ENCODE measurements around the gene PDE8B.

The PDE8B gene

DNA sequence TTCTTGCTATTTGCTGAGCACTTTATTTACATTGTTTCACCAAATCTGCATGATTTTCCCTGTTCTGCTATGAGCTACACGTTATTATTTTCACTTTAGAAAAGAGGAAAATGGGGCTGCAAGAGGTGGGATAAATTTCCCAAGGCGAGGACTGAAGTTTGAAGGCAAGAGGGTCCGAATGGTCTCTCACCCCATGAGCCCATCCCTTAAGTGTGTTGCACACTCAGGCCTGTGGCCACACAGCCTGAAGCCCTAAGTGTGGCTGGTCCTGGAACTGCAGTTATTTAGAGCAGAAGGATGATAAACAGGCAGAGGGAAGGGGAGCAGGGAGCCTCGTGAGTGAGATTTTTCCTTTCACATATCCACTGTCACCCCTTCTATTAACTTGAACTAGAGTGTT is 7.8 kb downstream of the PDE8B start:
- Histone ChIP-seq H3K4me3 (no peak overlapping the region), H3K9me3 (ENCODE audit: low read depth, low read length) (no peaks in the 10 kb centered on the region), H3K27ac (no peak overlapping the region), H3K36me3 (ENCODE audit: insufficient read depth, low read length) (no peaks in the 10 kb centered on the region), H3K9ac (ENCODE audit: insufficient read length) (no peak overlapping the region)
- DNase-seq (ENCODE audit: low read depth, low spot score) = no peak
- TF ChIP-seq EZH2 (IDR thresholded peaks at IDR 0.05) (no peak), POLR2AphosphoS5 (IDR thresholded peaks at IDR 0.05; ENCODE audit: borderline replicate concordance, low read depth, low read length) (no peak), FOXP2 (optimal IDR thresholded peaks at IDR 0.05; ENCODE audit: control extremely low read depth, extremely low read length, insufficient read depth) (no peak)

DNA sequence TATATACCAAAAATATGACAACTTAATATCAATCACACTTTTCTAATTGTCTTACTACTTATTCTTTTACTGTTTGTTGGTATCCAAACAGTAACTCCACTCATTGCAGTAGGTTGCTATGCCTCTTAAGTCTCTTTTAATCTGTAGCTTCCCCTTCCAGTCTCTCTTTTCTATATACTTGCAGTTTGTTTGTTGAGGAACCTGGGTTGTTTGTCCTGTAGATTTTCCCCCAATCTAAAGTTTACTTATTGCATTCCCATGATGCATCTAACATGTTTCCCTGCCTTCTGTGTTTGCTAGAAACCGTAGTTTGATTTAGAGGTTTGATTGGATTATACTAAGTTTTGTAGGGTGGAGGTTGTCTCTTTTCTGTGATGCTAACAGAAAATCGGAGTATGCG is 10.6 kb downstream of the PDE8B start:
- no peak for DNase-seq (ENCODE audit: low read depth, low spot score)
- no peak for TF ChIP-seq POLR2AphosphoS5 (IDR thresholded peaks at IDR 0.05; ENCODE audit: borderline replicate concordance, low read depth, low read length)
- no peak for TF ChIP-seq EZH2 (IDR thresholded peaks at IDR 0.05)
- TF ChIP-seq FOXP2 (optimal IDR thresholded peaks at IDR 0.05; ENCODE audit: control extremely low read depth, extremely low read length, insufficient read depth) = no peak
- H3K36me3 ChIP-seq (ENCODE audit: insufficient read depth, low read length) = no peaks in the 10 kb centered on the region
- no peak overlapping the region for H3K9ac ChIP-seq (ENCODE audit: insufficient read length)
- no peak overlapping the region for H3K4me3 ChIP-seq
- H3K9me3 ChIP-seq (ENCODE audit: low read depth, low read length) = no peaks in the 10 kb centered on the region
- no peak overlapping the region for H3K27ac ChIP-seq

- Histone ChIP-seq H3K36me3 (ENCODE audit: insufficient read depth, low read length) (no peaks in the 10 kb centered on the region), H3K9me3 (ENCODE audit: low read depth, low read length) (no peaks in the 10 kb centered on the region), H3K4me3 (no peak overlapping the region), H3K9ac (ENCODE audit: insufficient read length) (no peak overlapping the region), H3K27ac (no peak overlapping the region)
- TF ChIP-seq POLR2AphosphoS5 (IDR thresholded peaks at IDR 0.05; ENCODE audit: borderline replicate concordance, low read depth, low read length) (no peak), EZH2 (IDR thresholded peaks at IDR 0.05) (no peak), FOXP2 (optimal IDR thresholded peaks at IDR 0.05; ENCODE audit: control extremely low read depth, extremely low read length, insufficient read depth) (no peak)
- no peak for DNase-seq (ENCODE audit: low read depth, low spot score)
These were observed 12.2 kb downstream of the PDE8B start for GRCh38 chr5:77222722-77223121.

GRCh38 chr5:77223653-77224052 is 13.2 kb downstream of the PDE8B start:
- TF ChIP-seq EZH2 (IDR thresholded peaks at IDR 0.05) (no peak), FOXP2 (optimal IDR thresholded peaks at IDR 0.05; ENCODE audit: control extremely low read depth, extremely low read length, insufficient read depth) (no peak), POLR2AphosphoS5 (IDR thresholded peaks at IDR 0.05; ENCODE audit: borderline replicate concordance, low read depth, low read length) (no peak)
- no peaks in the 10 kb centered on the region for H3K9me3 ChIP-seq (ENCODE audit: low read depth, low read length)
- no peak overlapping the region for H3K9ac ChIP-seq (ENCODE audit: insufficient read length)
- DNase-seq (ENCODE audit: low read depth, low spot score) = no peak
- H3K36me3 ChIP-seq (ENCODE audit: insufficient read depth, low read length) = no peaks in the 10 kb centered on the region
- no peak overlapping the region for H3K4me3 ChIP-seq
- H3K27ac ChIP-seq = no peak overlapping the region

- TF ChIP-seq POLR2AphosphoS5 (IDR thresholded peaks at IDR 0.05; ENCODE audit: borderline replicate concordance, low read depth, low read length) = no peak
- TF ChIP-seq EZH2 (IDR thresholded peaks at IDR 0.05) = no peak
- TF ChIP-seq FOXP2 (optimal IDR thresholded peaks at IDR 0.05; ENCODE audit: control extremely low read depth, extremely low read length, insufficient read depth) = no peak
- DNase-seq (ENCODE audit: low read depth, low spot score) = no peak
- Histone ChIP-seq H3K9me3 (ENCODE audit: low read depth, low read length) (no peaks in the 10 kb centered on the region), H3K27ac (no peak overlapping the region), H3K9ac (ENCODE audit: insufficient read length) (no peak overlapping the region), H3K36me3 (ENCODE audit: insufficient read depth, low read length) (no peaks in the 10 kb centered on the region), H3K4me3 (no peak overlapping the region)
These were observed 14.3 kb downstream of the PDE8B start for GRCh38 chr5:77224672-77225355.

GRCh38 chr5:77225531-77225930 is 15.1 kb downstream of the PDE8B start:
- TF ChIP-seq FOXP2 (optimal IDR thresholded peaks at IDR 0.05; ENCODE audit: control extremely low read depth, extremely low read length, insufficient read depth) (no peak), POLR2AphosphoS5 (IDR thresholded peaks at IDR 0.05; ENCODE audit: borderline replicate concordance, low read depth, low read length) (no peak), EZH2 (IDR thresholded peaks at IDR 0.05) (no peak)
- no peak overlapping the region for H3K4me3 ChIP-seq
- H3K9me3 ChIP-seq (ENCODE audit: low read depth, low read length) = no peaks in the 10 kb centered on the region
- H3K27ac ChIP-seq = no peak overlapping the region
- no peak for DNase-seq (ENCODE audit: low read depth, low spot score)
- H3K36me3 ChIP-seq (ENCODE audit: insufficient read depth, low read length) = no peaks in the 10 kb centered on the region
- H3K9ac ChIP-seq (ENCODE audit: insufficient read length) = no peak overlapping the region

- H3K36me3 ChIP-seq (ENCODE audit: insufficient read depth, low read length) = no peaks in the 10 kb centered on the region
- H3K27ac ChIP-seq = no peak overlapping the region
- no peak overlapping the region for H3K4me3 ChIP-seq
- no peak overlapping the region for H3K9ac ChIP-seq (ENCODE audit: insufficient read length)
- TF ChIP-seq POLR2AphosphoS5 (IDR thresholded peaks at IDR 0.05; ENCODE audit: borderline replicate concordance, low read depth, low read length) = no peak
- TF ChIP-seq FOXP2 (optimal IDR thresholded peaks at IDR 0.05; ENCODE audit: control extremely low read depth, extremely low read length, insufficient read depth) = no peak
- TF ChIP-seq EZH2 (IDR thresholded peaks at IDR 0.05) = no peak
- H3K9me3 ChIP-seq (ENCODE audit: low read depth, low read length) = no peaks in the 10 kb centered on the region
- no peak for DNase-seq (ENCODE audit: low read depth, low spot score)
These were observed 19.4 kb downstream of the PDE8B start for GRCh38 chr5:77229887-77230286.

DNA sequence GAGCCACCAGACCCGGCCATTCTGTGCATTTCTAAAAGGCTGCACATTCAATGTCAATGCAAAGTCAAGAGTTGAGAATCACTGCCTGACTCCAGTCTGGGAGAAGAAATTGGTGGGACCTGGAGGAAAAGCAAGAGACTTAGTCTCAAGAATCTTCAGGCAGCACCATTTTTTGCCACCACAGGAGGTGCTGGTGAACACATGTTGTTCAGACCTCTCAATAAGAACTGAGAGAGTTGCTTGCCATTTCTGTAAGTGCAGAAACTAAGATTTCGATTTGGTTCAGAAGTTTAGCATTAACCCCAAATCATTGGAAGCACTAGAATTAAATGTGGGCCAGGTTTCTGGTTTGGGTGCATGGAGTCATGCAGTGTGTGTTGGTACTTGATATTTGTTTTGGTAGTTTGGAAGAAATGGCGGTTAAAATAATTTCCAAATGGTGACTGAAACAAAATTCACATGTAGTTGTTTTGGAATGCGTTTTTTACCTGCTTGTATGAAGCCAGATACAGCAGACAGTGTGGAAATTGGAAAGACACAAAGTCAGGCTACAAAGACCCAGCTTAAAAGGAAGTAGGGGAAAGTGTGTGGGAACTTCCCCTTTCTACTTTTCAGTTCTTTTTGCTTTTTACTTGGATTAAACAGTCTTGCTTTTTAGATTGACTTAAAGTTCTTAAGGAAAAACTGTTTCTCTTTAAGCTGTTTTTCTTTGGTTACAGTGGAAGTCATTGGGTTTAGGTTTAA is 20.4 kb downstream of the PDE8B start:
- no peaks in the 10 kb centered on the region for H3K36me3 ChIP-seq (ENCODE audit: insufficient read depth, low read length)
- H3K4me3 ChIP-seq = no peak overlapping the region
- no peak overlapping the region for H3K27ac ChIP-seq
- H3K9ac ChIP-seq (ENCODE audit: insufficient read length) = no peak overlapping the region
- no peaks in the 10 kb centered on the region for H3K9me3 ChIP-seq (ENCODE audit: low read depth, low read length)
- no peak for TF ChIP-seq POLR2AphosphoS5 (IDR thresholded peaks at IDR 0.05; ENCODE audit: borderline replicate concordance, low read depth, low read length)
- no peak for TF ChIP-seq FOXP2 (optimal IDR thresholded peaks at IDR 0.05; ENCODE audit: control extremely low read depth, extremely low read length, insufficient read depth)
- TF ChIP-seq EZH2 (IDR thresholded peaks at IDR 0.05) = no peak
- DNase-seq (ENCODE audit: low read depth, low spot score) = no peak

Data from SK-N-MC (cell line).